ENCODE measurements around the gene ZNF79. TPM values are rescaled to one million over a fixed set of nuclear protein-coding genes. Genes with fewer than 3 reads are reported as not detected.

ZNF79 gene
- total and polyA plus RNA-seq, 2 of the 8 experiments (the other 6 are each of a cell fraction or from before 2014, with no cell fraction given) = 2.4 to 7.4 TPM

GRCh38 chr9:127405344-127406125 is 18.6 kb upstream of the ZNF79 start (continued):
- TF ChIP-seq RFX5 (IDR thresholded peaks at IDR 0.05; ENCODE audit: borderline replicate concordance, low read depth, low read length) = no peak
- no peak for TF ChIP-seq JUN (IDR thresholded peaks at IDR 0.05; ENCODE audit: low read depth, low read length)

All from H1 (cell line).